DMS114 treated with DMSO at 0.1 percent for 48 hours (cell line): ENCODE measurements around the gene SEMA3D.

Experiments
- DNase-seq: peaks from one replicate; lab custom pipeline; 2025; ENCODE audit not compliant: unreplicated experiment; lab: John Stamatoyannopoulos, UW

Gene SEMA3D

DNA sequence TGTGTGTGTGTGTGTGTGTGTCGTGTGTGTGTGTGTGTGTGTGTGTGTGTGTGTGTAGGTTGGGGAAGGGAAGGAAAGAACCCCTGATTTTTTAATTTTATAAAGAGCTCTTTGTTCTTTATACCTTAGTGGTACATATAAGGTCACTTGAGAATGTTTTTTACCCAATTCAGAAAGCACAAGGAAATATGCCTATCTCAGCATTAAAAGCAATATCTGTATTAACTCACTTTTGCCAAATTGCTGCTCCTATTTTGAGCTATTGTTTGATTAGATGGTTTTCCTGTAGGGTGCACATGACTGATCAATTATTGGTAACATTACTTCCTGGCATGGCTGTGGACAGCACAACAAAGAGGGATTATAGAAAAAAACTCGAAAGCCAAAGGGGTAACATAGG is 60.5 kb downstream of the SEMA3D start:
- no peak for DNase-seq

DNA sequence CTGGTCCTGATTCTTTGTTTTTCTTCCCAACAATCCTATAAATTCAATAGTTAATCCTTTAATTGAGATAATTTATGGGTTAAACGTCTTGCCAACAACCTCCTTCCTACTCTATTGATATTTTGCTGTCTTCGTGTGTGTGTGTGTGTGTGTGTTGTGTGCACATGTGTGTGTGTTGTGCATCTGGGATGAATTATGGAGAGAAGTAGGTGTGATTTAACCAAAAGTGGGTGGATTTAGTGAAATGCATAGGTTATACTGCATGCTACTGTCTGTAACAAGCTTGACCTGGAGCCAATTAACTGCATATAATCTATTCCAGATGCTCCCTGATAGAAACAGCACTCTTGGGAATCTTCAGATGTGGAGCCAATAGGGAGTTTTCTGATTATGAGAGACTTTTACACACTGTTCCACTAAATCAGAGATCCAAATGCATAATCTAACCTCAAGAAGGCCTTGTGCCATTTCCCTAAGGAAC is 61.2 kb downstream of the SEMA3D start:
- no peak for DNase-seq

DNA sequence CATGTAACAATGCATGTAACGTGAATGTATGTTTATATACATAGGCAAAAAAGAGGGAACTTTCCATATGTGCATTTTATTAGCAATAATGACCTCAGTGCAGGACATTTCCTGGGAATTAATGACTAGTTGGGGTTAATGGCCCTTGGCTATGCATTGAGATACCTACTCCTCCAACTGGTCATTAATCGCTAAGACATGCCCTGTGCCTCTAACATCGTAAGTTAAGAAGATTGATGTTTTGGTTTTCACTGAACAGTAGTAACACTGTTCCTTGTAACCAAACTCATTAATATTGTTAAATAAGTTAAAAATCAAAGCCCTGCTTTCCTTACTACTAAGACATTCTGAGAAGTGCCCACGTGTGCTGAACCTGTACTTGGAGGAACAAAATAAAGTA is 61.7 kb downstream of the SEMA3D start:
- DNase-seq = no peak

DNA sequence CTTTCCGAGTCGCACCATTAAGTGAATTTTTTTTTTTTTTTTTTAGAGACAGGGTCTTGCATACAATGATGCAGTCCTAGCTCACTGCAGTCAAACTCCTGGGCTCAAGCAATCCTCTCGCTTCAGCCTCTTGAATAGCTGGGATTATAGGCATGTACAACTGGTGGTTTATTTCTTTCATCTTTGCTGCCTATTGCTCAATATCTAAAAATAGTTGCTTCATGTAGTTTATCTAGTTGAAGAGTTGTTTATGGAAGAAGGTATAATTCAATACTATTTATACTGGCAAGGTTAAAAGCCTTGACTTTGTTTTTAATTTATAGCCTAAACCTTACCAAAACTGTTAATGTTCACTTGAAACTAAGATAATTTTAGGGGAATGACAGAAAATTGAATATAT is 66.9 kb downstream of the SEMA3D start:
- DNase-seq = no peak

DNA sequence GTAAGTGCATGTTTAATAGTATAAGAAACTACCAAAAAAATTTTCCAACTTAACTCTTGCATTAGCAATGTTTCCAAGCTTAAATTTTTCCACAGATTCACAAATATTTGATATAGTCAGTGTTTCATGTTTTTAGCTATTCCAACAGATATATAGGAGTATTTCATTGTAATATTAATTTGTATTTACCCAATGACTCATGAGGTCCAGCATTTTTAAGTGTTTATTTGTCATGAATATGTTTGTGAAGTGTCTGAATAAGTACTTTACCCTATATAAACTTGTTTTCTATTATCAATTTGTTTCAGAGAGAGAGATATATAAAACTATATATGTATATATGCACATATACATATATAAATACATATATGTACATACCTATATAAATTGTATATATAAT is 71.0 kb downstream of the SEMA3D start:
- no peak for DNase-seq

DNA sequence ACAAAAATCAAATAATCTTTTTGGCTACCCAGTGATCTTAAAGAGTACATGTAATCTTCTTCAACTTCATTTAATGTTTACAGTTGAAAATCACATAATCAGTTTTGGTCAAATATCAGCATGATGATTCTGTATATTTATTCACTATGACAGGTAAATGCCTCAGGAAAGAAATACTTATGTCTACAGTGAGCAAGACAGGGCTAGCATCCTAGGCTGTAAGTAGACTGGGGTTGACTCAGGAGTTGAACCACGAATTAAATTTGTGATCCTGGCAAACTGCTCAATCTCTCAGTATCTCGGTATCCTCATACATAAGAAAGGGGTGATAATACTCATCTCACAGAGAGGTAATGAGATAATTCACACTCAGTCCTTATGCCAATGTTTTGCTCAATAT is 71.8 kb downstream of the SEMA3D start:
- no peak for DNase-seq

DNA sequence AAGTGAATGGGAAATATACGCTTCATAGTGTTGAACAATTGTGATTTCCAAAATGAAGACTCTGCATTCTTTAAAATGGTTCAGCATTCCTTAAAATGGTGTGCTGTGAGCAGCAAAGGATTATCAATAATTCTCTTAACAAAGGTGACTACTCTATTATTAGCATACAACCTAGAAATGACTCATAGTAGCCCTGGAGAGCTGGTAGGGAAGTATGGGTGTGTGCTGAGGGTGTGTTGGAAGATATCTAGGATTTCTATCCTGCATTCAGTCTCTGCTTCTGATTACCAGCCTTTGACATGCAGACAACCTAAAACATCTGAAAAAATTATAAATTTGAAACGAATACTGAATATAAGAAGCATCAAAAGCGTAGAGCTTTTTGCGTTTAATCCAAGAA is 72.5 kb downstream of the SEMA3D start:
- DNase-seq = no peak

DNA sequence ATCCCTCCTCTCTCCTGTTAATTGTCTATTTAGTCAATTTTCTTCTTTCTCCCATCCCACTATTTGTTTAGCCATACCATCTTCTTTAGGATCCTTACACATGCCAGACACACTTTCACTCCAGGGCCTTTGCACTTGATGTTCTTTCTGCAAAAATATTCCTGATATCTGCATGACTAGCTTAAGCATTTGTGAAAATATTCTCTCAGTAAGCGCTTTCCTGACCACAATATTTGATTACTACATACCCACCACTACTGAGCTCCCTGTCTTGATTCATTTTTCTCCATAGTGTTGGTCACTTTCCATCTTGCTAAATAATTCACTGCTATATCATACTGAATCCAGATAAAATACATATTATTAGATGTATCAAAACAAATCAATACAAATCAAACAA is 75.1 kb downstream of the SEMA3D start:
- no peak for DNase-seq

DNA sequence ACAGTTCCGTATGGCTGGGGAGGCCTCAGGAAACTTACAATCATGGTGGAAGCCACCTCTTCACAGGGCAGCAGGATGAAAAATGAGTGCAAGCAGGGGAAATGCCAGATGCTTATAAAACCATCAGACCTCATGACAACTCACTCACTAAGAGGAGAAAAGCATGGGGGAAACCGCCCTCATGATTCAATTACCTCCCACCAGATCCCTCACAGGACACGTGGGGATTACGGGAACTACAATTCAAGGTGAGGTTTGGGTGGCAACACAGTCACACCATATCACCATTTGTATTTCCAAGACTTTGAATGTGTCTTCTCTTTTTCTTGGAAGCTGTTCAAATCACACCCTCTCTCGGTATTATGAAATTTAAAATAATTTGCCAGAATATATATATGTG is 80.1 kb downstream of the SEMA3D start:
- no peak for DNase-seq

DNA sequence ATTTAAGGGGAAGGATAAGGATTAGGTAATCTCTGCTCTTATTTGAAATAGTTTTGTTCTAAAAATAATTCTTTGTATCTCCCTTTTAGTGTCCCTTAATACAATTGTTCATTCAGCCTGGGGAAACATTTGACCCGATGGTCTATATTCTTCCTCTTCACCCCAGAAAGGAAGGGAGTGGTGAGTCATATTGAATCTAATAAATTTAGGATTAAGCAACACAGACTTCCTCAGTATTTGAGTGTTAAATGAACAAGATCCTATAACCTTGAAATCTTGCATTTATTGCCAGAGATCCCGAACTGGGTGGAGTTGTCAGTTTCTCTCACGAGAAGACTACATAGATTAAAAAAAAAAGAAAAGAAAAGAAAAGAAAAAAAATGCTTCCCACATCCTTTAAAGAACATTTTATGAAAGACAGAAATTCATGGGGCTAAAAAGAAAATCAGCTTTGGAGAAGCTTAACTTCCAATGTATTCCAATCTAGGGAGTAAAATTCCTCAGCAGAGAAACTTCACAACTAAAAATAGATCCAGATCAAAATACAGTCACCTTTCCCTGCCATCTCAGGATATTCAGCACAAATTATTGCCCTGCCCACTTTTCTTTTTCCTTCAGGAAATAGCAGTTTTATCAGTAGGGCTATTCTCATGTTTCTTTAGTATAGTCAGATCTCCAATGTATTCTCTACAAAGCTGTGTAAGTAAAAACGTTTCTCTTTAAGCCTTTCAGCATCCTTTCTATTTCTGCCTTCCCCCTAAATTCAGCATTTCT is 82.2 kb downstream of the SEMA3D start:
- no peak for DNase-seq

DNA sequence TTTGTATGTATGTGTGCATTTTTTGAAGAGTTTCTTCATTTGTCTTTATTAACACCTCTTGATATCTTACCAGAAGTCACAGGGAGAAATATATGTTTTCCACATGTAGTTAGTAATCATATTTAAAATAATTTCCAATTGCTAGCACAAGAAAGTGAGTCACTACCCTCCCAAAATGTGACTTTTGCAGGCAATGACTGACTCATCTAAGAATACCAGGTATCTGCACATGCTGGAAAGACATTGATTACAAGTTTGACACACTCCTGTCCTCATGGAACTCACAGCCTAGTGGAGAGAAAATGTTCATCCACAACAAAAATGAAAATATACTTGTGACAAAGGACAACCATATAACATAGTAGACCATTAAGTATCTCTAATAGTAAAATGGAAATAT is 82.9 kb downstream of the SEMA3D start:
- DNase-seq = no peak

DNA sequence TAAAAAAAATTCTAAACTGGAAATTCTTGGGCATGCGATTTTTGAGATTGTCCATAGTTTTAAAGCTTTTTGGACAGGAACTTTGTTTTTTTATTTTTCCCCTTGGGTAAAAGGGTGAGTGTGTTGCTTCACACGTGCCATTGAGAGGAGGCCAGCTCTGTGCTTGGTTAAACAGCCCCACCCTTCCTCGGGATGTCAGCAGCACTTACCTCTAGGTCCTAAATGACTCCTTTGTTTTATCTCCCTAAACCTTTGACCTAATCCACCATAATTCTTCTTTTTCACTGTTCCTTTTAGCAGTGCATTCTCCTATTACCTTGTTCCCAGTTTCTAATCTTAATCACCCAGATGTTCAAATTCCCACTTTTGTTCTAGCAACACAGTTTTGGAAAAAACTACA is 83.5 kb downstream of the SEMA3D start:
- no peak for DNase-seq

DNA sequence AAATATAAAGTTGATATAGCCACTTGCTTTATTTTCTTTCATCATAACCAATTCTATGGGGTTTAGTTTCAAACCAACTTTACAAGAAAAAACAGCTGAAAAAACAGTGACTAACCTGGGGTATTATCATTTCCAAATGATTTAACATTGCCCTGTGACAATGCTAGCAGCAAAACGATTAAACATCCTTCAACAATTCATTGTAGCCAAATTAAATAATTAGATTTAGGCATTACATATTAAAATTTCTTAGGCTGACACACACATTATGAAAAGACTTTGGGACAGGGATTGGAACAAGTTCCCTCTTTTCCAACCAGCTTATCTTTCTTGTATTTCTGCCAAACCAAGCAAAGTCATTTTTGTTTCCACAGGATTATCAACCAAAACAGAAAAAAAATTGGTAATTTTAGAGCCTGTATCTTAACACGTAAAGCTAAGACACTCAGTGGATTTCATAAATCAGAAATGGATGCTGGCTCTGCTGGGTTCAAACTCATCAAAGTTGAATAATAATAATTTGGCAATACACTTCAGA is 84.0 kb downstream of the SEMA3D start:
- DNase-seq = no peak

DNA sequence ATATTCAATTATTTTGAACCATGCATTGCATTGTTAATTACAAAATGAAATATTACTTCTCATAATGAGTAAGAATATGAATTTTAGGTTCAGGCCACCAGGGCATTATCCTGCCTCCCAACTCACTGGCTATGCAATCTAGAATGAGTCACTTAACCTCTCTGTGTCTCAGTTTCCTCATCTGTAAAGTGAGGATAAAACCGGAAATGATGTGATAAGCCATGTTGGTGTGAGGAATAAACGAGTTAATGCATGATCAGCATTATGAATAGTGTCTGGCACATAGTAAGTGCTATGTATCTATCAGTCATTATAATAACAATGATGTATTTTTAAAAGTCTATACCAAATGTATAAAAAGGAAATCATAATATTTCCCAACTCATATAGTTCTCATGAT is 85.5 kb downstream of the SEMA3D start:
- no peak for DNase-seq

DNA sequence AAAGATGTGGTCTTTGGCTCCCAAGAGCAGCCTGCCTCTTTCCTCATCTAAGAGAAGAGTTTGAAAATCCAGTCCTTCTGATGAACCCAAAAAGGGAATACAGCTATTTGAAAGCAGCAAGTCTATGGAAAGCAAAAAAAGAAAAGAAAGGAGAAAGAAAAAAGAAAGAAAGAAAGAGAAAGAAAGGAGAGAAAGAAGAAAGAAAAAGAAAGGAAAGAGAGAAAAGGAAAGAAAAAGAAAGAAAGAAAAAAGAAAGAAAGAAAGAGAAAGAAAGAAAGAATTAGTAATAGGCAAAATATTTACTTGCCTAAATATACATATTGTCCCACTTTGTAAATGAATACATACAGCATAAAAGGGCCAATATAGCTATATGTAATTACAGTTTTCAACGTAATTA is 89.0 kb downstream of the SEMA3D start:
- no peak for DNase-seq

DNA sequence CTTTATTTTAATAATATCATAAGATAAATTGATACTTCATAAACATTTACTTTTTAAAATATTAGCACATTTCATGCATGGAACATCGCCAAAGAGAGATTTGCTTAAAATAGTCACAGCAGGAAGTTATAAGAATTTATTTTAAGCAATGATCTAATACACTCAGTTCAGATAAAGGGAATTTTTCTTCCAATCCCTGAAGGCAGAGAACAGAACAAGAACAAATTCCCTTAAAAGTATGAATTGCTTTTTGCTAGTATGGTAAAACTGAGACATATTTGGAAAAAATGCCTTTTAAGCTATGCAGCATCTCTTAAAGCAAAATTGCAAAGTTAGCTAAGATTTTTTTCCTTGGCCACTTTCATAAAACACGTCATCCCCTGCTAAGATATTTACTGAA is 91.0 kb downstream of the SEMA3D start:
- DNase-seq = no peak

DNA sequence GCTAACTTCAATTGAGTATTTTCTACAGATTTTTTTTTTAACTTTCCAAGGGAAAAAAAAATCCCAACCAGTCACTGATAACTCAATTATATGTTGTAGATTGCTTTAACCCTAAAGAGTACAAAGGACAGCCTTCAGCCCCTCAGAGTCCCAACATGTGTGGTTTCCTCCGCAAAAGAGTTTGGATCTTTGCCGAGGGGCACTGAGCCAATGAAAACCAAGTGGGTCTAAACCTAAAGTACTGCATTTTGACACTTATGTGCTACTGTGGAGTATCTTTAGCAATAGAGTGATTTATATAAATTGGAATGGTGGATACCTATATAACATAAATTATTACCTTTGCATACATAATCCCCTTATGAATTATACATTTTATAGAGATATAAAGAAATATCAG is 91.5 kb downstream of the SEMA3D start:
- DNase-seq = no peak

DNA sequence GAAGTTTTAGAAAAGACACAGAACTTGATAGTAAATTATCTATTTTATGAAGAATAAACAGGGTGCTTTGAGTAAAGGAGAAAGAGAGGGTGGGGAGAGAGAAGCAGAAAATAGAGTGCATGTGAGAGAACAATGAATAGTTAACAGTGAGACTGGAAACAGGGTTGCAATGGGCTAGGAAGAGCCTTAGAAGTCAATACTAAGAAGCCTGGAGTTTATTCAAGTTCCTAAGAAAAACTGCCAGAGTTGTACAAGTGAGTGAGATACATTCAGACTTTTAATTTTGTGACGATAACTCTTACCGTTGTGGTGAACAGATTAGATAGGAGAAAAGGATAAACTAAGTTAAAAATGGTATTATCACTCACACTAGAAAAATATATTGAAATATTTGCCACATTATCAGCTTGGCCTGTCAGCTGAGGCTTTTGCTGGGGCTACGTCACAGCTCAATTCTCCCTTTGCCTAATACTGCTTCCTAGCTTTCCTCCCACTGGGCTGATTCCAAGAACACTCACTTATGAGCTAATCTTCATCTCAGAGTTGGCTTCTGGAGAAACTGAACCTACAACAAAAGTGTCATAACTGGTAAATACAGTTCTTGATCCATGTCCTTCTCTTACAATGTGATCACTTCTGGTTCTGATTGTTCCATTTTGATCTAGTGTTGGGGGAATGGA is 92.7 kb downstream of the SEMA3D start:
- DNase-seq = no peak

DNA sequence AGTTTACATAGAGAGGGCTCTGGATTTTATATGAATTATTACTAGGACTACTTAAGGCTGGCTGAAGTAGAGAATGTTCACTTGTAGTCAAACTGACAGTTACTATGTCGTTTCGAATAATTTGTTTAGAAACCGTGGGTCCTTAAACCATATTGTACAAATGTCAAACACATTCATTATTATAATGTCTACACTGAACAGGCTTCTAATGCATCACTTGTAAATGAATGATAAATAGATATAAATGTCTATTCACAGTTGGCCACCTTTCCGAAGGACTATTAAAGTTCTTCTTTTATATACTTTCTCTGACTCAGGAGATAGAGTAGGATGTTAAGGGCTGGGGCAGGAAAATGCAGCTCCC is 95.3 kb downstream of the SEMA3D start:
- no peak for DNase-seq

DNA sequence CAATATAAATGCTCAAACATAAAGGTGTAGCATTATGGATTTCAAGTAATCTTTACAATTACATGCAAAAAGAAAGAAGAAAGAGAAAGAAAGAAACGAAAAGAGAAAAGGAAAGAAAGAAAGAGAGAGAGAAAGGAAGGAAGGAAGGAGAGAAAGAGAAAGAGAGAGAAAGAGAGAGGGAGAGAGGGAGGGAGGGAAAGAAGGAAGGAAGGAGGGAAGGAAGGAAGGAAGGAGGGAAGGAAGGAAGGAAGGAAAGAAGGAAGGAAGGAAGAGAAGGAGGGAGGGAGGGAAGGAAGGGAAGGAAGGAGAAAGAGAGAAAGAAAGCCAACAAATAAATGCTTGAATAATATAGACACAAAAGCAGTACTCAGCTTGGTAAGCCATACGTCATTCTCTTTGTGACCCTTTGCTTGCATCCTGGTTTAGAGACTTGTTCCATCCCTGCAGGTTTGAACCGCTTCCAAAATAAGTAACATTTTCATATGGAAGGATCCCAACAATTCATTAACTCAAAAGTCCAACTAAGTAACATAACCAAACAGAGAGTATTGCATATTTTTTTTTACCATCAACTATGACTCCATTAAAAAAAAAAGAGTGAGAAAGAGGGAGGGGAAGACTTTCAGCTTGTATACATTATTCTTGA is 95.8 kb downstream of the SEMA3D start:
- no peak for DNase-seq

DNA sequence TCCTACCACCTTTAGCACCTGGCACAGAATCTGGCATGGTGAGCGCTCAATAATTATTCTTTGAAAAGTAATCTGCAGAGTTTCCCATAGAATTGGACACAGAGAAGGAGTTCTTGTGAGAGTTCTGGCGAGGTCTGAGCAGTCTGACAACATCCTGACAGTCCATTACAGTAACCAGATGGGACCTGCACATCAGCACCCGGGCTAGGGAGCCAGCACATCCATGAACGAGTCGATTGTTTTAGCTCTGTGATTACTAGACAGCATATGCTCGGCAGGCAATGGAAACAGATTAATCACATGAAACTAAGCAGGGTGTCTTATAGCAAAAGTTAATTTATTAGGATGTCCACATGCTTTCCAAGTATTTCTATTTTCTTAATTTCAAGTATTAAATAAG is 96.7 kb downstream of the SEMA3D start:
- no peak for DNase-seq

DNA sequence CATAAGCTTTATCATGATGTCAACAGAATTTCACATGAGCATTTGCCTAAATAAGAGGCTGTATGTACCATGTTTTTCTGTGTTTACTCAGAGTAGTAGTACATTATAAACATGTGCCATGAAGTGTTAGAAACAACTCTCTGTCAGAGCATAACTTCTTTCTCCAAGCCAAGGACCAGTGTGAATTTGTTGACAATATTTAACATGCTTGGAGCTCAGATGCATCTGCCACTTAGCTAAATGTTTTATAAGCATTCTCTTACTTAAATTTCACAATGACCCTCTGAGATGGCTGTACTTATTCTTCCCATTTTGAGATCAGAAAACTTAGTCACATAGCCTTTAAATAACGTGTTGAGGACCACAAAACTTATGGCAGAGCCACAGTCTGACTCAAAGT is 105.0 kb downstream of the SEMA3D start:
- DNase-seq = no peak
